ENCODE results near the gene WDFY4. TPM values are rescaled to one million over a fixed set of nuclear protein-coding genes. Genes with fewer than 3 reads are reported as not detected.

Gene WDFY4
- total and polyA plus RNA-seq, 2 of the 13 experiments (the other 11 are each of a cell fraction or from before 2014, with no cell fraction given), result not detected

DNA sequence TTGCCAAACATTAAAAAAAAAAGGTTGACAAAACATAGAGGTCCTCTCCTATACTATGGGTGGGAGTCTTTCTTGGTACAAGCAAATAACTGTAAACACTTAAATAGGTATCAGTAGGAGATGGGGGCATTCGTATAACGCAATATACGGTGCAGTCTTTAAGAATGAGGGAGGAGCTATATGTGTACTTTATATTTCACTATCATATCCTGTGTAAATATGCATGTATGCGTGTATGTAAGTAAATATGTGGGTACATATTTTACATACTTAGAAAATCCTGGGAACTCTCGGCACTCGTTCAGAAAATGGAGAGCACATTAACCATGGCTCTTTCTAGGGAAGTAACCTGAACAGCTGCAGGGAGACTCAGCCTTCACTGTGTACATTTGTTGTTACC lies 337.0 kb downstream of the WDFY4 start:
- Histone ChIP-seq H3K9me3 (ENCODE audit: low read length) (no peaks in the 10 kb centered on the region), H3K9ac (ENCODE audit: insufficient read depth, low read depth, low read length) (no peak overlapping the region), H3K4me3 (replicated peaks in 1 of 3; ENCODE audit: insufficient read depth in 1 of 3, low read depth in 2 of 3, low read length in 3 of 3) (no peak overlapping the region), H3K27ac (ENCODE audit: extremely low read length, insufficient read depth, low read length) (no peak overlapping the region), H3K27me3 (ENCODE audit: control insufficient read depth in 1 of 2, insufficient read depth in 2 of 2, low read length in 2 of 2) (no peaks in the 10 kb centered on the region), H4K20me1 (ENCODE audit: insufficient read depth, low read length) (no peaks in the 10 kb centered on the region), H3K79me2 (ENCODE audit: insufficient read depth, low read length) (no peaks in the 10 kb centered on the region), H3K36me3 (replicated peaks in 1 of 2; ENCODE audit: control insufficient read depth in 1 of 2, insufficient read depth in 2 of 2, low read length in 2 of 2) (no peaks in the 10 kb centered on the region), H2AFZ (ENCODE audit: low read length) (no peak overlapping the region), H3K4me2 (ENCODE audit: low read depth, low read length) (no peak overlapping the region), H3K4me1 (ENCODE audit: insufficient read depth, low read length) (peaks cover 13% of the 10 kb centered on the region)
- ATAC-seq (no peak), FAIRE-seq (no peak), DNase-seq (ENCODE audit: low spot score) (no peak)
- 43% methylated on average over 6 of the region's 6 CpGs for WGBS (ENCODE audit: low lambda C conversion rate)
- POLR2A ChIA-PET, result no interaction called here
- CTCF ChIA-PET (ENCODE audit: low intra/inter-chr PET ratio, low total read pairs), result no interaction called here
- intact Hi-C loops (cut with micrococcal nuclease; ENCODE audit: unreplicated experiment) (no loop called here), in situ Hi-C loops (cut with HindIII; ENCODE audit: extremely low pct_ligation_motif_present, low pct_unique_long_range_greater_than_20kb) (no loop called here)
- no TSS peak for BruUV-seq (replicated peaks)
- no peak for TF ChIP-seq RXRB (CRISPR knock-in tag; IDR thresholded peaks at IDR 0.05; ENCODE audit: borderline replicate concordance)
- TF ChIP-seq, protein P1, sequence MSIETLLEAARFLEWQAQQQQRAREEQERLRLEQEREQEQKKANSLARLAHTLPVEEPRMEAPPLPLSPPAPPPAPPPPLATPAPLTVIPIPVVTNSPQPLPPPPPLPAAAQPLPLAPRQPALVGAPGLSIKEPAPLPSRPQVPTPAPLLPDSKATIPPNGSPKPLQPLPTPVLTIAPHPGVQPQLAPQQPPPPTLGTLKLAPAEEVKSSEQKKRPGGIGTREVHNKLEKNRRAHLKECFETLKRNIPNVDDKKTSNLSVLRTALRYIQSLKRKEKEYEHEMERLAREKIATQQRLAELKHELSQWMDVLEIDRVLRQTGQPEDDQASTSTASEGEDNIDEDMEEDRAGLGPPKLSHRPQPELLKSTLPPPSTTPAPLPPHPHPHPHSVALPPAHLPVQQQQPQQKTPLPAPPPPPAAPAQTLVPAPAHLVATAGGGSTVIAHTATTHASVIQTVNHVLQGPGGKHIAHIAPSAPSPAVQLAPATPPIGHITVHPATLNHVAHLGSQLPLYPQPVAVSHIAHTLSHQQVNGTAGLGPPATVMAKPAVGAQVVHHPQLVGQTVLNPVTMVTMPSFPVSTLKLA (IDR thresholded peaks at IDR 0.05), result no peak
- no peak for TF ChIP-seq NR2F1 (CRISPR knock-in tag; IDR thresholded peaks at IDR 0.05)
- no peak for TF ChIP-seq GATAD1 (CRISPR knock-in tag; IDR thresholded peaks at IDR 0.05)
- TF ChIP-seq, protein P2, sequence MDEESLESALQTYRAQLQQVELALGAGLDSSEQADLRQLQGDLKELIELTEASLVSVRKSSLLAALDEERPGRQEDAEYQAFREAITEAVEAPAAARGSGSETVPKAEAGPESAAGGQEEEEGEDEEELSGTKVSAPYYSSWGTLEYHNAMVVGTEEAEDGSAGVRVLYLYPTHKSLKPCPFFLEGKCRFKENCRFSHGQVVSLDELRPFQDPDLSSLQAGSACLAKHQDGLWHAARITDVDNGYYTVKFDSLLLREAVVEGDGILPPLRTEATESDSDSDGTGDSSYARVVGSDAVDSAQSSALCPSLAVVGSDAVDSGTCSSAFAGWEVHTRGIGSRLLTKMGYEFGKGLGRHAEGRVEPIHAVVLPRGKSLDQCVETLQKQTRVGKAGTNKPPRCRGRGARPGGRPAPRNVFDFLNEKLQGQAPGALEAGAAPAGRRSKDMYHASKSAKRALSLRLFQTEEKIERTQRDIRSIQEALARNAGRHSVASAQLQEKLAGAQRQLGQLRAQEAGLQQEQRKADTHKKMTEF (CRISPR knock-in tag; IDR thresholded peaks at IDR 0.05), result no peak
- TF ChIP-seq PITX1 (CRISPR knock-in tag; IDR thresholded peaks at IDR 0.05), result no peak
- no peak for TF ChIP-seq ZNF282 (IDR thresholded peaks at IDR 0.05; ENCODE audit: partially characterized antibody)
- TF ChIP-seq POLR2A (IDR thresholded peaks at IDR 0.05; ENCODE audit: insufficient read depth in 1 of 2, low read depth in 2 of 2, low read length in 2 of 2), result no peak
- TF ChIP-seq, protein P3, sequence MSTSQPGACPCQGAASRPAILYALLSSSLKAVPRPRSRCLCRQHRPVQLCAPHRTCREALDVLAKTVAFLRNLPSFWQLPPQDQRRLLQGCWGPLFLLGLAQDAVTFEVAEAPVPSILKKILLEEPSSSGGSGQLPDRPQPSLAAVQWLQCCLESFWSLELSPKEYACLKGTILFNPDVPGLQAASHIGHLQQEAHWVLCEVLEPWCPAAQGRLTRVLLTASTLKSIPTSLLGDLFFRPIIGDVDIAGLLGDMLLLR (CRISPR knock-in tag; IDR thresholded peaks at IDR 0.05), result no peak
- TF ChIP-seq ZBTB21 (CRISPR knock-in tag; IDR thresholded peaks at IDR 0.05), result no peak
- TF ChIP-seq CTCF (CRISPR knock-in tag; IDR thresholded peaks at IDR 0.05), result no peak
- no peak for TF ChIP-seq MED13 (CRISPR knock-in tag; IDR thresholded peaks at IDR 0.05)
- no peak for TF ChIP-seq ZBTB38 (CRISPR knock-in tag; IDR thresholded peaks at IDR 0.05)
- no peak for TF ChIP-seq HNF4G (IDR thresholded peaks at IDR 0.05; ENCODE audit: borderline replicate concordance, low read depth, low read length)
- TF ChIP-seq HNF4G (CRISPR knock-in tag; IDR thresholded peaks at IDR 0.05; ENCODE audit: borderline replicate concordance, low read depth), result no peak
- no peak for TF ChIP-seq TOE1 (CRISPR knock-in tag; IDR thresholded peaks at IDR 0.05)
- no peak for TF ChIP-seq WIZ (CRISPR knock-in tag; IDR thresholded peaks at IDR 0.05)
- TF ChIP-seq, protein P4, sequence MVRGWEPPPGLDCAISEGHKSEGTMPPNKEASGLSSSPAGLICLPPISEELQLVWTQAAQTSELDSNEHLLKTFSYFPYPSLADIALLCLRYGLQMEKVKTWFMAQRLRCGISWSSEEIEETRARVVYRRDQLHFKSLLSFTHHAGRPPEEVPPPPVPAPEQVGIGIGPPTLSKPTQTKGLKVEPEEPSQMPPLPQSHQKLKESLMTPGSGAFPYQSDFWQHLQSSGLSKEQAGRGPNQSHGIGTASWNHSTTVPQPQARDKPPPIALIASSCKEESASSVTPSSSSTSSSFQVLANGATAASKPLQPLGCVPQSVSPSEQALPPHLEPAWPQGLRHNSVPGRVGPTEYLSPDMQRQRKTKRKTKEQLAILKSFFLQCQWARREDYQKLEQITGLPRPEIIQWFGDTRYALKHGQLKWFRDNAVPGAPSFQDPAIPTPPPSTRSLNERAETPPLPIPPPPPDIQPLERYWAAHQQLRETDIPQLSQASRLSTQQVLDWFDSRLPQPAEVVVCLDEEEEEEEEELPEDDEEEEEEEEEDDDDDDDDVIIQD (CRISPR knock-in tag; IDR thresholded peaks at IDR 0.05; ENCODE audit: low read depth), result no peak
- TF ChIP-seq, protein P5, sequence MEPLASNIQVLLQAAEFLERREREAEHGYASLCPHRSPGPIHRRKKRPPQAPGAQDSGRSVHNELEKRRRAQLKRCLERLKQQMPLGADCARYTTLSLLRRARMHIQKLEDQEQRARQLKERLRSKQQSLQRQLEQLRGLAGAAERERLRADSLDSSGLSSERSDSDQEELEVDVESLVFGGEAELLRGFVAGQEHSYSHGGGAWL (CRISPR knock-in tag; IDR thresholded peaks at IDR 0.05), result no peak

All from HepG2 (cell line).